H9 (cell line): ENCODE results near the gene PRAC2. TPM values are rescaled to one million over a fixed set of nuclear protein-coding genes. Genes with fewer than 3 reads are reported as not detected.

Experiments
- DNase-seq: peaks from one replicate; pipeline ENCODE4 v3.0.0-alpha.2; 2017
- H2AFZ ChIP-seq: one replicate; pipeline ENCODE4 v1.6.1; 2013; ENCODE audit warnings: mild to moderate bottlenecking, low read length, control low read depth, moderate library complexity
- H2AK5ac ChIP-seq: 2 replicates; pipeline ENCODE4 v1.6.1; 2013; ENCODE audit warnings: low read length, control low read depth, mixed read lengths; ENCODE audit not compliant: insufficient read length
- H2BK120ac ChIP-seq: one replicate; pipeline ENCODE4 v1.6.1; 2013; ENCODE audit warnings: low read depth, mild to moderate bottlenecking, low read length, control low read depth, inconsistent platforms; ENCODE audit not compliant: poor library complexity, severe bottlenecking
- H2BK12ac ChIP-seq: 2 replicates; pipeline ENCODE4 v1.6.1; 2013; ENCODE audit warnings: low read length, control low read depth, mixed read lengths, low read depth; ENCODE audit not compliant: insufficient read length
- H2BK15ac ChIP-seq: 2 replicates; pipeline ENCODE4 v1.6.1; 2013; ENCODE audit warnings: low read depth, low read length, control low read depth
- H2BK20ac ChIP-seq: one replicate; pipeline ENCODE4 v1.6.1; 2013; ENCODE audit warnings: low read depth, mild to moderate bottlenecking, low read length, control low read depth, inconsistent platforms; ENCODE audit not compliant: poor library complexity, severe bottlenecking
- H2BK5ac ChIP-seq: 2 replicates; pipeline ENCODE4 v1.6.1; 2013; ENCODE audit warnings: low read length, control low read depth, mixed read lengths; ENCODE audit not compliant: insufficient read length
- H3K14ac ChIP-seq: 2 replicates; pipeline ENCODE4 v1.6.1; 2013; ENCODE audit warnings: low read length, control low read depth; ENCODE audit not compliant: insufficient read depth
- H3K18ac ChIP-seq: 2 replicates; pipeline ENCODE4 v1.6.1; 2013; ENCODE audit warnings: low read depth, mild to moderate bottlenecking, mixed read lengths, low read length, control low read depth; ENCODE audit not compliant: insufficient read length
- H3K23ac ChIP-seq: 2 replicates; pipeline ENCODE4 v1.6.1; 2013; ENCODE audit warnings: low read length, control low read depth, mixed read lengths, low read depth; ENCODE audit not compliant: insufficient read length
- H3K23me2 ChIP-seq: 2 replicates; pipeline ENCODE4 v1.6.1; 2013; ENCODE audit warnings: low read depth, mild to moderate bottlenecking, mixed read lengths, low read length, control low read depth; ENCODE audit not compliant: insufficient read length, poor library complexity, severe bottlenecking
- H3K27ac ChIP-seq: 2 replicates; pipeline ENCODE4 v1.5.1; 2013; ENCODE audit warnings: low read length, control low read depth, mixed read lengths, low read depth; ENCODE audit not compliant: insufficient read length
- H3K27me3 ChIP-seq: 2 replicates; pipeline ENCODE4 v1.6.1; 2013; ENCODE audit warnings: low read length, control low read depth, inconsistent platforms; ENCODE audit not compliant: insufficient read depth
- H3K4ac ChIP-seq: 2 replicates; pipeline ENCODE4 v1.6.1; 2013; ENCODE audit warnings: low read depth, mild to moderate bottlenecking, control low read depth, inconsistent platforms, low read length, moderate library complexity
- H3K4me1 ChIP-seq: 2 replicates; pipeline ENCODE4 v1.6.1; 2013; ENCODE audit warnings: low read length, control low read depth, inconsistent platforms; ENCODE audit not compliant: insufficient read depth
- H3K4me2 ChIP-seq: 2 replicates; pipeline ENCODE4 v1.6.1; 2013; ENCODE audit warnings: low read length, control low read depth, mixed read lengths; ENCODE audit not compliant: insufficient read length, insufficient read depth
- H3K56ac ChIP-seq: 2 replicates; pipeline ENCODE4 v1.6.1; 2013; ENCODE audit warnings: low read depth, mild to moderate bottlenecking, mixed read lengths, low read length, control low read depth; ENCODE audit not compliant: insufficient read length
- H3K79me1 ChIP-seq: 2 replicates; pipeline ENCODE4 v1.6.1; 2013; ENCODE audit warnings: low read depth, mild to moderate bottlenecking, moderate library complexity, low read length, control low read depth, inconsistent platforms; ENCODE audit not compliant: insufficient read depth, poor library complexity, severe bottlenecking
- H3K79me2 ChIP-seq: 2 replicates; pipeline ENCODE4 v1.6.1; 2013; ENCODE audit warnings: low read length, control low read depth, inconsistent platforms; ENCODE audit not compliant: insufficient read depth
- H3K9ac ChIP-seq: 2 replicates; pipeline ENCODE4 v1.6.1; 2013; ENCODE audit warnings: low read length, control low read depth, mixed read lengths; ENCODE audit not compliant: insufficient read length; ENCODE audit errors: extremely low read depth
- H3K9me3 ChIP-seq: one replicate; pipeline ENCODE4 v1.6.1; 2013; ENCODE audit warnings: low read depth, low read length, inconsistent platforms; ENCODE audit not compliant: control insufficient read depth
- H3T11ph ChIP-seq: one replicate; pipeline ENCODE4 v1.6.1; 2013; ENCODE audit warnings: mild to moderate bottlenecking, low read length, control low read depth, inconsistent platforms
- H4K20me1 ChIP-seq: one replicate; pipeline ENCODE4 v1.6.1; 2013; ENCODE audit not compliant: control insufficient read depth, insufficient read length, insufficient read depth
- H4K5ac ChIP-seq: 2 replicates; pipeline ENCODE4 v1.6.1; 2013; ENCODE audit warnings: low read depth, mild to moderate bottlenecking, mixed read lengths, low read length, control low read depth; ENCODE audit not compliant: insufficient read length
- H4K8ac ChIP-seq: replicated peaks from 2 replicates; pipeline ENCODE4 v1.6.1; 2013; ENCODE audit warnings: low read length, control low read depth, mixed read lengths, low read depth; ENCODE audit not compliant: insufficient read length
- H4K91ac ChIP-seq: 2 replicates; pipeline ENCODE4 v1.6.1; 2013; ENCODE audit warnings: low read depth, mild to moderate bottlenecking, moderate library complexity, mixed read lengths, low read length, control low read depth; ENCODE audit not compliant: insufficient read length
- H3K27ac Mint-ChIP-seq, 3 experiments: 2 replicates in 2 of 3; 3 replicates in 1 of 3; pipeline ENCODE4 v1.8.0; 2020 to 2021; ENCODE audit warnings: mixed read lengths in 3 of 3, mild to moderate bottlenecking in 1 of 3, moderate library complexity in 1 of 3
- H3K27me3 Mint-ChIP-seq: 2 replicates; pipeline ENCODE4 v1.8.0; 2021; ENCODE audit warnings: low read depth, mild to moderate bottlenecking, moderate library complexity, mixed read lengths
- H3K36me3 Mint-ChIP-seq, 3 experiments: 2 replicates in 2 of 3; 3 replicates in 1 of 3; pipeline ENCODE4 v1.8.0; 2020 to 2021; ENCODE audit warnings: low read depth in 3 of 3, mixed read lengths in 3 of 3; ENCODE audit not compliant: insufficient read depth in 1 of 3
- H3K4me1 Mint-ChIP-seq, 2 experiments: 2 replicates each; pipeline ENCODE4 v1.8.0; 2020; ENCODE audit warnings: mixed read lengths in 2 of 2
- H3K4me3 Mint-ChIP-seq, 2 experiments: 2 replicates in 1 of 2; 3 replicates in 1 of 2; pipeline ENCODE4 v1.8.0; 2020 to 2021; ENCODE audit warnings: mild to moderate bottlenecking in 2 of 2, mixed read lengths in 2 of 2, moderate library complexity in 1 of 2
- H3K9me3 Mint-ChIP-seq, 2 experiments: 2 replicates in 1 of 2; 3 replicates in 1 of 2; pipeline ENCODE4 v1.8.0; 2020; ENCODE audit warnings: mild to moderate bottlenecking in 2 of 2, mixed read lengths in 2 of 2, moderate library complexity in 1 of 2
- CTCF ChIP-seq: fragments of 200-600 bp; sonication (generic); conservative IDR thresholded peaks from 3 replicates; pipeline ENCODE4 v1.8.0; 2021; ENCODE audit warnings: antibody characterized with exemption, mild to moderate bottlenecking
- total RNA-seq: library from RNA; stranded (reverse); gene quantifications from 2 replicates; pipeline ENCODE4 v1.2.1, GENCODE V29; 2021

PRAC2 gene
- total RNA-seq, 1 experiment from 2014 or later, result not detected

- Histone ChIP-seq H3K79me1 (no peaks in the 10 kb centered on the region), H2BK120ac (no peak overlapping the region), H4K8ac (no peak overlapping the region), H3K14ac (no peak overlapping the region), H3K18ac (no peak overlapping the region), H2AK5ac (no peak overlapping the region), H3K23me2 (peaks cover 4% of the 10 kb centered on the region), H2BK15ac (no peak overlapping the region), H2BK12ac (no peak overlapping the region), H3K9me3 (no peaks in the 10 kb centered on the region), H3K27ac (no peak overlapping the region), H3K23ac (no peak overlapping the region), H3T11ph (no peak overlapping the region), H4K91ac (no peak overlapping the region), H4K20me1 (peaks cover 4% of the 10 kb centered on the region), H2AFZ (no peak overlapping the region), H4K5ac (no peak overlapping the region), H3K4me2 (no peak overlapping the region), H3K79me2 (no peaks in the 10 kb centered on the region), H3K56ac (no peak overlapping the region), H2BK5ac (no peak overlapping the region), H3K27me3 (peaks cover 99% of the 10 kb centered on the region), H3K4me1 (no peaks in the 10 kb centered on the region), H3K4ac (no peak overlapping the region), H2BK20ac (no peak overlapping the region), H3K9ac (no peak overlapping the region)
- TF ChIP-seq CTCF, result no peak
- DNase-seq, result no peak
- Mint-ChIP-seq H3K27me3 (peaks cover 100% of the 10 kb centered on the region), H3K4me1 (peaks cover 10 to 18% of the 10 kb centered on the region in 2 experiments), H3K36me3 (no peaks in the 10 kb centered on the region), H3K4me3 (no peak overlapping the region), H3K27ac (no peak overlapping the region), H3K9me3 (peaks cover 4 to 11% of the 10 kb centered on the region in 2 experiments; a peak in 3 of 5 replicates)
Observed at GRCh38 chr17:48731355-48731754, 8.4 kb downstream of the PRAC2 start.
